Heart left ventricle (tissue), 13 donors: ENCODE measurements around the gene WDR12.
A peak's percentile ranks its signal among the peaks of the same experiment; 100 is the strongest.

Source experiments
- POLR2A ChIP-seq, 2 donors: fragments of 450-650 bp; IDR thresholded peaks; one replicate each; pipeline ENCODE4 v1.6.1; 2017; ENCODE audit warnings: antibody characterized with exemption in 2 of 2, mild to moderate bottlenecking in 2 of 2, moderate library complexity in 2 of 2
- TF ChIP-seq, protein P1 (sequence below), 12 donors: fragments of 200-600 bp; sonication (generic) in 4 of 12; IDR thresholded peaks; one replicate each; pipeline versions ENCODE4 v1.5.0 to v1.8.0; 2018 to 2022; ENCODE audit warnings: antibody characterized with exemption in 12 of 12, mild to moderate bottlenecking in 5 of 12
- donor health status: ischemic (EF 13 %, LVEDD 7.1; RV severe dilation, severe dysfunction).
- donor health status: DM: no; HTN: yes; CAD: no.
- donor health status: DM: no; HTN: no; CAD: no.
- donor health status: ischemic (EF 25% LVEDD 6.9; RV normal size, moderate dysfunction).
- donor health status: ischemic (EF 25% LVEDD 5.7; RV mildly dilated, moderate dysfunction).
- donor health status: ischemic (EF 35%, LVEDD 5.7; RV mildly dilated, moderate dysfunction).
- donor health status: nonischemic (EF 11% LVEDD 7.7; RV severe dilation, severe dysfunction).
- donor health status: DM: yes; HTN: yes; CAD: no.
- donor health status: PGD.
- donor health status: ischemic (EF 29% LVEDD 5.4; RV normal size, mild dysfunction).
- donor health status: nonischemic (EF 23%, LVEDD 6.1; RV moderate dilation, normal function).

DNA sequence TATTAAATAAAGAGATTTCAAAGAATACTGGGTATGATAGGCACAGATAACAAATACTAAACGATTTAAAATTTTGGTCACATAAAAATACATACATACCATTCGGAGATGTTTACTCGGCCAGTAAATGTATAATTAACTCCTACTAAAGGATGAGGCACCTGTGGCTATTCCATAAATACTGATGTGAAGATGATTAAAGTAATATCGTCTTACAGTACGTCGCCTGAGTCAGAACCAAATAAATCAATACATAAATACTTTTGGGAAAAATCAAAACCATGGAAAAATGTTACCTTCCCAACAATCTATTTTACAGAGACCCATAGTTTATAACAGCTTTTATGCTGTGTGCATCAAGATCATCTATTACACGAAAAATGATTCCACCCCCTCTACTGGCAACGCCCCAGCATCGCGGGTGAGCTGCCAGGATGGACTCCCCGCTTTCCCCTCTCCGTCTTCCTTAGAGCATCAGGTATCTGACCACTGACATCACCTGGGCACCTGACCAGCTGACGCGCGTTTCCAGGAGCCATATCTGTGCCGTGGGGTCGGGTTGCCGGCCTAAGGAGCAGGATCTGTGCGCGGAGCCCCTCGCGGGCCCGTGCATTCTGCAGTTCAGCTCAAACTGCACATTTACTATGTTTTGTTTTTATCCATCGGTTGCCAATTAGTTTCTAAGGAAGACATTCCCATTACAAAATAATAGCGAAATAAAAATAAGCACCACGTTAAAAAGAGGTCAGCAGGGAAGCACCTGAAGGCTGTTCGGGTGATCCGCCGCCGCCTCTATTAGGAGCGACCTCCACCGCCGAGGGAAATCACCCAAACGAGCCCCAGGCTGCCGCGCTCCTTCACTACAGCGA, 40.8 kb downstream of the WDR12 start:
- TF ChIP-seq, protein P1, sequence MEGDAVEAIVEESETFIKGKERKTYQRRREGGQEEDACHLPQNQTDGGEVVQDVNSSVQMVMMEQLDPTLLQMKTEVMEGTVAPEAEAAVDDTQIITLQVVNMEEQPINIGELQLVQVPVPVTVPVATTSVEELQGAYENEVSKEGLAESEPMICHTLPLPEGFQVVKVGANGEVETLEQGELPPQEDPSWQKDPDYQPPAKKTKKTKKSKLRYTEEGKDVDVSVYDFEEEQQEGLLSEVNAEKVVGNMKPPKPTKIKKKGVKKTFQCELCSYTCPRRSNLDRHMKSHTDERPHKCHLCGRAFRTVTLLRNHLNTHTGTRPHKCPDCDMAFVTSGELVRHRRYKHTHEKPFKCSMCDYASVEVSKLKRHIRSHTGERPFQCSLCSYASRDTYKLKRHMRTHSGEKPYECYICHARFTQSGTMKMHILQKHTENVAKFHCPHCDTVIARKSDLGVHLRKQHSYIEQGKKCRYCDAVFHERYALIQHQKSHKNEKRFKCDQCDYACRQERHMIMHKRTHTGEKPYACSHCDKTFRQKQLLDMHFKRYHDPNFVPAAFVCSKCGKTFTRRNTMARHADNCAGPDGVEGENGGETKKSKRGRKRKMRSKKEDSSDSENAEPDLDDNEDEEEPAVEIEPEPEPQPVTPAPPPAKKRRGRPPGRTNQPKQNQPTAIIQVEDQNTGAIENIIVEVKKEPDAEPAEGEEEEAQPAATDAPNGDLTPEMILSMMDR (IDR thresholded peaks at IDR 0.05), result peak in 11 of 12 donors; percentile 9 to 54 (median 31)
- TF ChIP-seq POLR2A (IDR thresholded peaks at IDR 0.05), result no peak
